Measurements from ENCODE around the gene OAS2. TPM values are rescaled to one million over a fixed set of nuclear protein-coding genes. Genes with fewer than 3 reads are reported as not detected.
"Not testable (repeated sequence)": the region's sequence is repeated elsewhere in the genome, so short reads cannot be mapped to it uniquely, and the experiment has no call there.

OAS2 gene
- polyA plus RNA-seq, 1 donor: 2.8 TPM

- no peak for DNase-seq
Measured at GRCh38 chr12:112986291-112986800, 8.0 kb downstream of the OAS2 start.

DNA sequence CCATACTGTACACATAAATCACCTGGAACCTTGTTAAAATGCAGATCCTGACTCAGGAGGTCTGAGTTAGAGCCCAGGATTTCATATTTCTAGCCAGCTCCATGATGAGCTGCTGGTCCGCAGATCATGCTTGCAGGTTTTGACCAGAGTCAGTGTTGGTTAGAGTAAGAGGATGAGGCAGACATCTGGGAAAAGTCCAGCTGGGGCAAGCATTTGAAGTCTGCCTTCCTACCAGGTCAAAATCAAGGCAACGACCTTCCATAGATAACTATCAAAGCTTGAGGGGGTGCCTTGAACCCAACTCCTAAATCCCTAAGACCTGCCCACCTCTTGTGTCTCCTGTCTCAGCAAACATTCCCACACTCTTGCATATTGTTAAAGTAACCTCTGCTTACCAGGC is 9.2 kb downstream of the OAS2 start:
- DNase-seq: no peak

DNA sequence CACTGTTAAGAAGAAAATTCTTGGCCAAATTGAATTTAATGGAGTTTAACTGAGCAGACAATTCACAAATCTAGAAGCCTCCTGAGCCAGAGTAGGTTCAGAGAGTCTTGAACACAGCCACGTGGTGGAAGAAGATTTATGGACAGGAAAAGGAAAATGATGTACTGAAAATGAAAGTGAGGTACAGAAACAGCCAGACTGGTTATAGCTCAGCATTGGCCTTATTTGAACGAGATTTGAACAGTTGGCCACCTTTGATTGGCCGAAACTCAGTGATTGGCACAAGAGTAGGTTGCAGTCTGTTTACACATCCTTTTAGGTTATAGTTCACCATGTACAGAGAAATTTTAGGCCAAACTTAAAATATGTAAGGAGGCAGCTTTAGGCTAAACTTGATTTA is 9.9 kb downstream of the OAS2 start:
- DNase-seq: no peak

- DNase-seq: not testable (repeated sequence)
Measured at GRCh38 chr12:112988823-112989385, 10.6 kb downstream of the OAS2 start.

DNA sequence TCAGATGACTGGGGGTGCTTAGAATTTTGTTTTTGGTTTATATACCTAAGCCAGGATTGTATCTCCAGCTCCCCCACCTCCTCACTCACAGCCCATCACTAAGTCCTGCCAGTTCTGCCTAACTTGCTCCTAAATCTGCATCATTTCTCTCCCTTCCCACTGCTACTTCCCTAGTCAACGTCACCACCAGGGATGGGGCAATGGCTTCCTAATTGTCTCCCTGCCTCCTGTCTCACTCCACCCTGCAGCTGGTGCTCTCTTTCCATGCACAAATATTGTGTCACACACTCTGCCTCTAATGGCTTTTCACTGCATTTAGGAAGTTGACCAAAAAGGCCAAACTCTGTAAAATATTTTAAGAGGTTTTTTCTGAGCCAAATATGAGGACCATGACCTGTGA is 11.5 kb downstream of the OAS2 start:
- DNase-seq: no peak

- DNase-seq: peak; percentile 23
Measured at GRCh38 chr12:112992541-112993398, 14.5 kb downstream of the OAS2 start.

DNA sequence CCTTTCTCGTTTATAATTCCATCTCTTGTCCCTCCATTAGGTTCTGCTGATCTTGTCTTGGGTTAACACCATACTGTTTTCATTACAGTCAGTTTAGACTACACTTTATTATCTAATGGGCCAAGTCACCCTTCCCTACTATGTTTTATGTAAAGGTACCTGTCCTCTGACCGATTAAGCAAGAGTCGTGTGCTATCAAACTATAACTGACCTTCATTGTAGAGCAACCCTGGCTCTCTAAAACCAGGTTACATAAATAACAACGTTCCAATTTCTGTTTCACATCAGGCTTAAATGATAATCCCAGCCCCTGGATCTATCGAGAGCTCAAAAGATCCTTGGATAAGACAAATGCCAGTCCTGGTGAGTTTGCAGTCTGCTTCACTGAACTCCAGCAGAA is 16.7 kb downstream of the OAS2 start:
- DNase-seq: no peak

GRCh38 chr12:112996501-112996900 is 18.2 kb downstream of the OAS2 start:
- DNase-seq: no peak

- no peak for DNase-seq
Measured at GRCh38 chr12:112997506-112997905, 19.2 kb downstream of the OAS2 start.

DNA sequence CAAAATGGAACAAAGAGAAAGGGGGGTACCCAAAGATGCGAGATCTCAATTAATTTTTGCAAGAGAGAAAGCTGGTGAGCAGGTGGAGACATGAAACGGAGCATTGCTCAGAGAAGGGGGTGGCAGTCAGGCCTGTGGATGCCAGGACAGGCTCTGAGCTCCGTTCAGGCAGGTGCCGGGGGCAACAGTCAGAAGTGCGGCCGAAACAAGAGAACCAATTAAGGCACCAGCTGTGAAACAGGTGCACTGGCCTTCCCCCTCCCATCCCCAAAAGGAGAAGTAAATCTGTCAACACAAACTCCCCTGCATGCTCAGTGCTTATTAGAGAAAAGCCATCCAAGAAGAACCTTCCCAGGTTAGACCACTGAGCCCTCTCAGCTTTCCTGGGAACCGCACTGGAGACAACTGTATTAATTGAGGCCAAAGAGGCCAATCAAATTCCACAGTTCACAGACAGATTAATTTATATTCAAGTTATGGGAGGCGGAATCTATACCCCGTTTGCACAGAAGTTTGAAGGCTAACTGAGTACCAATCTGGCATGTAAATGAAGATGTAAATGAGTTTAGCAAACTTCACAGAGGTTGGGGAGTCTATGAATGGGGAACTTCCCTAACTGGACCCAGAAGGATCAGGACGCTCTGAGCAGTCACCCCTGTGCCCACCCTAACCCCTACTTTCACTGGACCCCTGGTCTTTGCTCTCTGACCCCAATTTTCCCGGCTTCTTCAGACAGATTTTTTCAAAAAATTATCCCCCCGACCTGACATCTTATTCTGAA is 20.9 kb downstream of the OAS2 start:
- DNase-seq: no peak

- DNase-seq: no peak
Measured at GRCh38 chr12:113000433-113000832, 22.1 kb downstream of the OAS2 start.

- no peak for DNase-seq
Measured at GRCh38 chr12:113002155-113002554, 23.8 kb downstream of the OAS2 start.

GRCh38 chr12:113002676-113003075 is 24.4 kb downstream of the OAS2 start:
- no peak for DNase-seq

DNA sequence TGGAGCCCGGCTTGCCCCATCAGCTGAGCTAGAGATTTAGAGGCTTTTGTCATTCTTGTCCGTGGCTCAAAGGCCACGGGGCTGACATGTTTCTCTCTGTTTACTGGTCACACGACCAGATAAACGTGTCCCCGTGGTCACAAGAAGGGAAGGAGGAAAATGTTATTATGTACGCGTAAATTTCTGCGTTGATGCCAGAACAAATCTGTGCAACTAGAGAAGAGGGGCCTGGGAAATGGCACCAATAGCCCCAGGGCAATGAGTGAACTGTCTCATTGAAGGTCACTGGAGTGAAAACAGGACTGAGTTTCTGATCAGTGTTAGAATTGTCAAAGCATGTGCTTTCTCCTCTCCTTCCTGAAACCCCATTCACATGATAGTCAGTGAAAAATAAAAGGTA is 25.3 kb downstream of the OAS2 start:
- DNase-seq: no peak

DNA sequence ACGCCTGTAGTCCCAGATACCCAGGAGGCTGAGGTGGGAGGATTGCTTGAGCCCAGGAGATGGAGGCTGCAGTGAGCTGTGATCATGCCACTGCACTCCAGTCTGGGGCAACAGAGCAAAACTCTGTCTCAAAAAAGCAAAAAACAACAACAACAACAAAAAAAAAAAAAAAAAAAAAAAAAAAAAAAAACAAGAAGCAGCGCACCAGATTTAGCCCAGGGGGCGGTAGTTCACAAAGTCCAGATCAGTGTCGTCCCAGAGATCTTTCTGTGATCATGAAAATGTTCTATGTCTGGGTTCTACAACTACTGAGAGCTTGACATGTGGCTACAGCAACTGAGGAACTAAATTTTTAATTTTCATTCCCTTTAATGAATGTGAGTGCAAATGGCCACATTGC is 27.4 kb downstream of the OAS2 start:
- DNase-seq: no peak

DNA sequence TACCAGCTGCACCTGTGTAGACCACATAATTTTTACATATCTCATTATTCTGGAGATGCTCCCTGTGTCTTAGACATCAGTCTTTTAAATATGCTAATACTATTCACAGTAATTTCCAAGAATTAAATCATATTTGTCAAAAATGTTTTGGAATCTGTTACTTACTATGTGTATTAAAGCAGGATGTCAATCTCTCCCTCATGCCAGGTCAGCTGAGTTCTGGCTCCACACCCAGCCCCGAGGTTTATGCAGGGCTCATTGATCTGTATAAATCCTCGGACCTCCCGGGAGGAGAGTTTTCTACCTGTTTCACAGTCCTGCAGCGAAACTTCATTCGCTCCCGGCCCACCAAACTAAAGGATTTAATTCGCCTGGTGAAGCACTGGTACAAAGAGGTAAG is 27.9 kb downstream of the OAS2 start:
- DNase-seq: no peak

- no peak for DNase-seq
Measured at GRCh38 chr12:113006641-113007040, 28.3 kb downstream of the OAS2 start.

DNA sequence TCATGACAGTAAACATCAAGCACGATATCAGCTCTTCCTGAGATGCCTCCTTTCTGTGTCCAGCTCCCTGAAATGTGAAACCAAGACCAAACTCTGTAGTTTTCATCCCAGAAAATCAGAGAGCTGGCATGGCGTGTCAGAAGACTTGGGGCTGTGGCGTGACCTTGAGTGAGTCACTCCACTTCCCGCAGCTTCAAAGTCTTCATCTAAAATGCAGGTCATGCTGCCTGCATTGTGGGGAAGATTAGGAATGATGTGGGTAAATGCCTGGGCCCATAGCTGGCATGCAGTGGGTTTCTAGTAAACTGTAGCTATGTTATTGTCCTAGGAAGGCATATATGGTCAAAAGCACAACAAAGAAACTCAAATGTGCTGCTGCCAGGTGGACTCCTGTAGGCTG is 28.8 kb downstream of the OAS2 start:
- no peak for DNase-seq

DNA sequence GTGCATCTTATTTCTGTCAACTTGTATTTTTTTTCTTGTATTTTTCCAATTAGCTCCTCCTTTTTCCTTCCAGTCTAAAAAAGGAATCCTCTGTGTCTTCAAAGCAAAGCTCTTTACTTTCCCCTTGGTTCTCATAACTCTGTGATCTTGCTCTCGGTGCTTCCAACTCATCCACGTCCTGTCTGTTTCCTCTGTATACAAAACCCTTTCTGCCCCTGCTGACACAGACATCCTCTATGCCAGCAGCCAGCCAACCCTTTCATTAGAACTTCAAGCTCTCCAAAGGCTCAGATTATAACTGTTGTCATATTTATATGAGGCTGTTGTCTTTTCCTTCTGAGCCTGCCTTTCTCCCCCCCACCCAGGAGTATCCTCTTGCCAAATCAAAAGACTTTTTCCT is 32.4 kb downstream of the OAS2 start:
- DNase-seq: no peak

DNA sequence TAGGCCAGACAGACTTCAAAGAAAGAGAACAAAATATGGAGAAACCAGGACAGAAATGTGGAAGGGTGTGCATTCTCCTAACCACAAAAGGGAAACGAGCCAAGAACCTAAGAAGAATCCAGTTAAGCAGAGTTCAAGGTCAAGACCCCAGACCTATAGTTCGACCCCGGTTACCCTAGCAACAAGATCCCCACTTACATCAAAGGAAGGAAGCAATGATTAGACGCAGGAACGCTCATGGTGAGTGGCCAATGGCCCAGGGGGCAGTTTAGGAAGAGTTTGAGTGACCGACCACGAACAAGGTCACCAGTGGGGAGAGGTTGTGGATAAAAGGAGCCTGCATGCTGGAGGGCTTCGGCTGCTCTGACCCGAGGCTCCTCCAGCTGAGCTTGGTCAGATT is 36.2 kb downstream of the OAS2 start:
- DNase-seq: no peak

- DNase-seq: no peak
Measured at GRCh38 chr12:113016796-113017195, 38.5 kb downstream of the OAS2 start.

GRCh38 chr12:113019025-113019424 is 40.7 kb downstream of the OAS2 start:
- DNase-seq: no peak

DNA sequence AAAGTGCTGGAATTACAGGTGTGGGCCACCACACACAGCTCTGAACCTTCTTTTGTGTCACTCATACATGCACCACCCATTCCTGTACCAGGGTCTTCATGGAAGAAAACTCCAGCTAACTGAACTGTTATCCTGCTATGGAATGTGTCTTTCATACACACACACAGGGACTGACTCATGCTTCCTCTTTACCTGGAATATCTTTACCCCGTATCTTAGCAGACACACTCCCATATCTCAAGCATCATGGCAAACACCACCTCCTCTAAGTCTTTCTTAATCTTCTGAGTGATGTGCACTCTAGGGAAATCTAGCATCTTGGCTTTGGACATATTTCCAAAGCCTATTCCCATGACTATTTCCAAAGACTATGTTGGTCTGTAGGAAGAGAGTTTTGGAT is 43.2 kb downstream of the OAS2 start:
- no peak for DNase-seq

All from hindlimb muscle (tissue), 1 donor.